GM12878 (cell line): ENCODE data around the gene NTN1. TPM values are rescaled to one million over a fixed set of nuclear protein-coding genes. Genes with fewer than 3 reads are reported as not detected.

Source experiments
- ATAC-seq: fragments of 200-7000 bp; cut with Tn5 transposase; 3 replicates; pipeline ENCODE4 v1.9.1; 2020; ENCODE audit warnings: mild to moderate bottlenecking, moderate library complexity
- BruUV-seq: library from RNA; stranded (reverse); fragments of 400-500 nt; replicated peaks from 2 replicates; lab custom pipeline; 2021; lab: Mats Ljungman, UMichigan
- CTCF ChIA-PET: fragments of 300-600 bp; sonication (Branson Sonifier 250); formaldehyde crosslinking; extraction: SDS; loops from one replicate; lab custom pipeline; 2021; ENCODE audit warnings: inconsistent platforms; lab: Yijun Ruan, JAX
- POLR2A ChIA-PET: fragments of 350-600 bp; formaldehyde crosslinking; extraction: SDS; loops from one replicate; lab custom pipeline; 2021; ENCODE audit warnings: inconsistent platforms; lab: Charles Lee
- RAD21 ChIA-PET: fragments of 300-600 bp; sonication (Branson Sonifier 250); formaldehyde crosslinking; loops from one replicate; lab custom pipeline; 2023; ENCODE audit warnings: antibody characterized with exemption; ENCODE audit not compliant: unreplicated experiment; lab: Charles Lee
- SMC1A ChIA-PET: fragments of 300-600 bp; sonication (Branson Sonifier 250); formaldehyde crosslinking; loops from one replicate; lab custom pipeline; 2023; ENCODE audit not compliant: unreplicated experiment, uncharacterized antibody; lab: Charles Lee
- DNase-seq: peaks from one replicate; pipeline ENCODE4 v3.0.0-alpha.2; 2011; ENCODE audit warnings: low read depth, low spot score
- FAIRE-seq: peaks from 3 replicates; lab custom pipeline; 2011; peaks lifted over from hg19 to GRCh38; lab: Jason Lieb, UNC
- H2AFZ ChIP-seq: 2 replicates; pipeline ENCODE4 v1.6.0; 2011; ENCODE audit warnings: low read depth, low read length, control low read depth; ENCODE audit not compliant: control insufficient read depth
- H3K27ac ChIP-seq: 2 replicates; pipeline ENCODE4 v1.5.1; 2011; ENCODE audit warnings: control low read depth; ENCODE audit not compliant: control insufficient read depth, insufficient read depth
- H3K27me3 ChIP-seq, 2 experiments: replicated peaks in 1 of 2; 2 replicates each; pipeline versions ENCODE4 v1.6.0 to v1.6.1; 2011; ENCODE audit warnings: low read length in 1 of 2; ENCODE audit not compliant: control insufficient read depth in 2 of 2, insufficient read depth in 2 of 2
- H3K36me3 ChIP-seq, 2 experiments: 2 replicates each; pipeline ENCODE4 v1.5.1; 2011; ENCODE audit warnings: low read length in 1 of 2; ENCODE audit not compliant: control insufficient read depth in 2 of 2, insufficient read depth in 2 of 2
- H3K4me1 ChIP-seq: 2 replicates; pipeline ENCODE4 v1.6.1; 2011; ENCODE audit warnings: mild to moderate bottlenecking, low read length, moderate library complexity, mixed read lengths; ENCODE audit not compliant: control insufficient read depth, insufficient read depth
- H3K4me2 ChIP-seq: 2 replicates; pipeline ENCODE4 v1.6.0; 2011; ENCODE audit warnings: control low read depth; ENCODE audit not compliant: control insufficient read depth, insufficient read depth
- H3K4me3 ChIP-seq: fragments of 200-600 bp; sonication (generic); 2 replicates; pipeline ENCODE4 v1.5.1; 2016
- H3K79me2 ChIP-seq: 2 replicates; pipeline ENCODE4 v1.6.0; 2011; ENCODE audit warnings: low read length; ENCODE audit not compliant: control insufficient read depth, insufficient read depth
- H3K9ac ChIP-seq: 2 replicates; pipeline ENCODE4 v1.8.0; 2011; ENCODE audit warnings: low read length, control low read depth, mixed read lengths; ENCODE audit not compliant: control insufficient read depth, insufficient read depth
- H3K9me3 ChIP-seq: replicated peaks from 3 replicates; pipeline ENCODE4 v1.5.1; 2011; ENCODE audit warnings: mild to moderate bottlenecking, low read length; ENCODE audit not compliant: control insufficient read depth, insufficient read depth
- H4K20me1 ChIP-seq: 2 replicates; pipeline ENCODE4 v1.6.0; 2011; ENCODE audit not compliant: control insufficient read depth, insufficient read depth
- EP300 ChIP-seq, 2 experiments: fragments of 150-350 bp in 1 of 2; IDR thresholded peaks; 2 replicates each; pipeline ENCODE4 v1.6.1; 2011 to 2012; ENCODE audit warnings: low read depth in 2 of 2, low read length in 2 of 2, borderline replicate concordance in 1 of 2, improper control_type of control experiment in 1 of 2, inconsistent platforms in 1 of 2; ENCODE audit not compliant: control insufficient read depth in 1 of 2
- MEF2B ChIP-seq: fragments of 450-650 bp; IDR thresholded peaks from 2 replicates; pipeline ENCODE4 v1.6.1; 2018; ENCODE audit warnings: mild to moderate bottlenecking, moderate library complexity; ENCODE audit not compliant: partially characterized antibody, poor library complexity, severe bottlenecking
- POLR2A ChIP-seq: IDR thresholded peaks from 2 replicates; pipeline ENCODE4 v1.6.1; 2011; ENCODE audit warnings: low read depth, mild to moderate bottlenecking, low read length
- POLR2AphosphoS5 ChIP-seq: IDR thresholded peaks from 2 replicates; pipeline ENCODE4 v1.6.1; 2011; ENCODE audit warnings: mild to moderate bottlenecking, low read length, inconsistent platforms
- WGBS: methylation state at CpG from one replicate; pipeline ENCODE4 v1.1.6; 2016; ENCODE audit warnings: low lambda C conversion rate; ENCODE audit not compliant: insufficient replicate concordance, insufficient coverage; ENCODE audit errors: missing lambda C conversion rate; 5-methylcytosine and 5-hydroxymethylcytosine counted together
- in situ Hi-C: fragments of 300-500 bp; cut with MboI; formaldehyde crosslinking; loops from 9 replicates; pipeline ENCODE4 v1.14.3; 2018; ENCODE audit warnings: mixed read lengths
- intact Hi-C: fragments of 100-400 bp; cut with micrococcal nuclease; formaldehyde crosslinking; loops from one replicate; pipeline ENCODE4 v1.14.2; 2022; ENCODE audit not compliant: unreplicated experiment
- polyA plus RNA-seq, 11 experiments: library from polyadenylated mRNA; depleted of rRNA in 4 of 11; unstranded in 6 of 11; stranded (reverse) in 5 of 11; fragments of >200 nt; fragmentation: Nextera tagmentation in 4 of 11; fragmentation: Illumina TruSeq in 1 of 11; extraction: Ambion mirVana in 4 of 11; extraction: Trizol in 1 of 11; gene quantifications; 1 replicate in 1 of 11; 2 replicates in 10 of 11; pipeline versions ENCODE4 v1.2.1 to v1.2.3, GENCODE V29; 2011 to 2016; ENCODE audit warnings: inconsistent platforms in 2 of 11, missing spikeins in 2 of 11, low read depth in 1 of 11
- total RNA-seq, 4 experiments: library from RNA; depleted of rRNA in 3 of 4; stranded (reverse); fragments of >200 nt in 3 of 4; fragmentation: Illumina TruSeq in 1 of 4; extraction: Trizol in 1 of 4; gene quantifications; 2 replicates each; pipeline versions ENCODE4 v1.2.1 to v1.2.3, GENCODE V29; 2013 to 2021
- TF ChIP-seq, protein P1 (sequence below): fragments of 150-350 bp; IDR thresholded peaks from 2 replicates; pipeline ENCODE4 v1.6.1; 2016; ENCODE audit warnings: low read depth, low read length
- TF ChIP-seq, protein P2 (sequence below): IDR thresholded peaks from 2 replicates; pipeline ENCODE4 v1.6.1; 2011; ENCODE audit warnings: borderline replicate concordance, low read depth, mild to moderate bottlenecking, moderate library complexity, mixed read lengths, low read length; ENCODE audit not compliant: insufficient read depth; ENCODE audit errors: extremely low read length

NTN1 gene
- total and polyA plus RNA-seq, 10 of the 15 experiments (the other 5 are each of a cell fraction or from before 2014, with no cell fraction given) = 0.02 to 0.89 (median 0.35) TPM

- intact Hi-C loops (no loop called here), in situ Hi-C loops (no loop called here)
- no peak for FAIRE-seq
- BruUV-seq = no TSS peak
- no peaks in the 10 kb centered on the region; a peak in 1 of 4 replicates for H3K27me3 ChIP-seq
- H3K4me2 ChIP-seq = no peak overlapping the region
- ChIA-PET CTCF (no interaction called here), POLR2A (no interaction called here), RAD21 (interaction anchor here (1.3 kb wide), 1 partner anchor 13 kb away, joined by 5 read pairs; no protein-coding TSS in a partner anchor), SMC1A (interaction anchor here (1.4 to 4.5 kb wide), 2 partner anchors 18 kb away, joined by 3 to 16 read pairs; no protein-coding TSS in a partner anchor)
- no peak overlapping the region for H3K4me3 ChIP-seq
- no peaks in the 10 kb centered on the region for H3K79me2 ChIP-seq
- no peak overlapping the region for H3K27ac ChIP-seq
- H3K36me3 ChIP-seq = no peaks in the 10 kb centered on the region
- no peak overlapping the region for H3K9ac ChIP-seq
- H3K4me1 ChIP-seq = no peaks in the 10 kb centered on the region
- no peak for DNase-seq
- no peaks in the 10 kb centered on the region for H4K20me1 ChIP-seq
- ATAC-seq = no peak
- H2AFZ ChIP-seq = no peak overlapping the region
- peaks cover 6% of the 10 kb centered on the region for H3K9me3 ChIP-seq
- WGBS = 19% methylated on average over 8 of the region's 8 CpGs
- TF ChIP-seq, protein P1, sequence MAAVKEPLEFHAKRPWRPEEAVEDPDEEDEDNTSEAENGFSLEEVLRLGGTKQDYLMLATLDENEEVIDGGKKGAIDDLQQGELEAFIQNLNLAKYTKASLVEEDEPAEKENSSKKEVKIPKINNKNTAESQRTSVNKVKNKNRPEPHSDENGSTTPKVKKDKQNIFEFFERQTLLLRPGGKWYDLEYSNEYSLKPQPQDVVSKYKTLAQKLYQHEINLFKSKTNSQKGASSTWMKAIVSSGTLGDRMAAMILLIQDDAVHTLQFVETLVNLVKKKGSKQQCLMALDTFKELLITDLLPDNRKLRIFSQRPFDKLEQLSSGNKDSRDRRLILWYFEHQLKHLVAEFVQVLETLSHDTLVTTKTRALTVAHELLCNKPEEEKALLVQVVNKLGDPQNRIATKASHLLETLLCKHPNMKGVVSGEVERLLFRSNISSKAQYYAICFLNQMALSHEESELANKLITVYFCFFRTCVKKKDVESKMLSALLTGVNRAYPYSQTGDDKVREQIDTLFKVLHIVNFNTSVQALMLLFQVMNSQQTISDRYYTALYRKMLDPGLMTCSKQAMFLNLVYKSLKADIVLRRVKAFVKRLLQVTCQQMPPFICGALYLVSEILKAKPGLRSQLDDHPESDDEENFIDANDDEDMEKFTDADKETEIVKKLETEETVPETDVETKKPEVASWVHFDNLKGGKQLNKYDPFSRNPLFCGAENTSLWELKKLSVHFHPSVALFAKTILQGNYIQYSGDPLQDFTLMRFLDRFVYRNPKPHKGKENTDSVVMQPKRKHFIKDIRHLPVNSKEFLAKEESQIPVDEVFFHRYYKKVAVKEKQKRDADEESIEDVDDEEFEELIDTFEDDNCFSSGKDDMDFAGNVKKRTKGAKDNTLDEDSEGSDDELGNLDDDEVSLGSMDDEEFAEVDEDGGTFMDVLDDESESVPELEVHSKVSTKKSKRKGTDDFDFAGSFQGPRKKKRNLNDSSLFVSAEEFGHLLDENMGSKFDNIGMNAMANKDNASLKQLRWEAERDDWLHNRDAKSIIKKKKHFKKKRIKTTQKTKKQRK = no peak
- TF ChIP-seq, protein P2, sequence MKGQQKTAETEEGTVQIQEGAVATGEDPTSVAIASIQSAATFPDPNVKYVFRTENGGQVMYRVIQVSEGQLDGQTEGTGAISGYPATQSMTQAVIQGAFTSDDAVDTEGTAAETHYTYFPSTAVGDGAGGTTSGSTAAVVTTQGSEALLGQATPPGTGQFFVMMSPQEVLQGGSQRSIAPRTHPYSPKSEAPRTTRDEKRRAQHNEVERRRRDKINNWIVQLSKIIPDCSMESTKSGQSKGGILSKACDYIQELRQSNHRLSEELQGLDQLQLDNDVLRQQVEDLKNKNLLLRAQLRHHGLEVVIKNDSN = no peak
- TF ChIP-seq EP300 (IDR thresholded peaks at IDR 0.05; ENCODE audit: borderline replicate concordance in 1 of 2, control insufficient read depth in 1 of 2, low read depth in 2 of 2, low read length in 2 of 2) (no peak), MEF2B (no peak), POLR2A (no peak), POLR2AphosphoS5 (no peak)
These were observed 196.8 kb downstream of the NTN1 start for GRCh38 chr17:9218064-9218635.
